Upper lobe of right lung (tissue), 1 donor: ENCODE data around the gene DLG5. TPM values are rescaled to one million over a fixed set of nuclear protein-coding genes. Genes with fewer than 3 reads are reported as not detected.

Source experiments
- ATAC-seq: fragments of 200-7000 bp; cut with Tn5 transposase; one replicate; pipeline ENCODE4 v1.9.1; 2020; ENCODE audit warnings: mild to moderate bottlenecking, moderate library complexity
- DNase-seq: peaks from one replicate; pipeline ENCODE4 v3.0.0-alpha.2; 2020
- H3K27ac ChIP-seq: fragments of 200-600 bp; one replicate; pipeline ENCODE4 v1.8.0; 2022
- H3K27me3 ChIP-seq: fragments of 200-600 bp; one replicate; pipeline ENCODE4 v1.8.0; 2022; ENCODE audit warnings: mild to moderate bottlenecking
- H3K36me3 ChIP-seq: fragments of 200-600 bp; one replicate; pipeline ENCODE4 v1.8.0; 2022
- H3K4me1 ChIP-seq: fragments of 200-600 bp; one replicate; pipeline ENCODE4 v1.8.0; 2022
- H3K4me3 ChIP-seq: fragments of 200-600 bp; one replicate; pipeline ENCODE4 v1.8.0; 2022; ENCODE audit warnings: mild to moderate bottlenecking
- H3K9me3 ChIP-seq: fragments of 200-600 bp; one replicate; pipeline ENCODE4 v1.8.0; 2022
- intact Hi-C: fragments of 100-400 bp; cut with DNase I; formaldehyde crosslinking; loops from one replicate; pipeline ENCODE4 v1.11.0; 2022
- total RNA-seq: library from RNA; stranded (reverse); fragmentation: NEBNext Ultra II Directional; extraction: Animal tissue kit (Norgen Biotek cat#: 25700); gene quantifications from one replicate; pipeline ENCODE4 v1.2.1, GENCODE V29; 2021
- TF ChIP-seq, protein P1 (sequence below): fragments of 200-600 bp; IDR thresholded peaks from one replicate; pipeline ENCODE4 v1.8.0; 2022; ENCODE audit warnings: antibody characterized with exemption
- donor health status: DM: no; HTN: yes; CAD: no; lungs with severe emphysema.

Gene DLG5
- total RNA-seq, 1 donor from 2014 or later: 19.3 TPM

DNA sequence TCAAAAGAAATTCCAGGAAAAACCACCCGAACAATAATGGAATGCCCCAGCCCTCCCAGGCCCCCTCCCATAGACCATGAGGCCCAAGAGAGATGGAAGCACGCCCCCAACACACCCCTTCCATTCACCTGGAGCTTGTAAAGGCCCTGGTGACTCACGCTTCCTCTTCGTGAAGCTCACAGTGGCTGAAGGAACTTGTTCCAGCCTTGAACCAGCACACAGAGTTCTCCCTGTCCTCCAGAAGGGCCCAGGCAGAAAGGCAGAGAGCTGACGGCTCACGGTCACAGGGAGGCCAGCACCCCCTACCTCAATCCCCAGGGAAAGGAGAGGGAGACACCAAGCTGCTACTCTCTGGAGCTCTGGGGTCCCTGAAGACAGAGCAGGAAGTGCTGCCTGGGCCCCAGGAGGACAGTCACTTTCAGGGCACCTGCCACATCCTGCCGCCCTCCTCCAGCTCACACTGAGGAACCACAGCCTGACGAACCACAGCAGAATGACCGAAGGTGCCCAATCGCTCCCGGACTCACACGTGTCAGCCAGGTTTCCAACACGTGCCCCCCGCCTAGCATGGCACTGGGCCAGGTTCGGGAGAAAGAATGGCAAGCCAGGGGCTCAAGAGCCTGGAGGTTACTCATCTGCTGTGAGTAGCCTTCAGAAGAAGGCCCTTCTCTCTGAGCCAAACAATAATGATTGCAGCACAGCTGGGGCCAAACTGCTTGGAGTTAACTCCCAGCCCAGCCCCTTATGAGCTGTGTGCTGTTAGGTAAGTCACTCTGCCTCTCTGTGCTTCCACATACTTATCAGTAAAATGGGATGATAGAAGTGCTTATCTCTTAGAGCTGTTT is 52.8 kb downstream of the DLG5 start:
- peak; percentile 55 for ATAC-seq
- no peaks in the 10 kb centered on the region for H3K27me3 ChIP-seq
- no peaks in the 10 kb centered on the region for H3K9me3 ChIP-seq
- intact Hi-C loops: no loop called here
- no peak overlapping the region for H3K4me3 ChIP-seq
- TF ChIP-seq, protein P1, sequence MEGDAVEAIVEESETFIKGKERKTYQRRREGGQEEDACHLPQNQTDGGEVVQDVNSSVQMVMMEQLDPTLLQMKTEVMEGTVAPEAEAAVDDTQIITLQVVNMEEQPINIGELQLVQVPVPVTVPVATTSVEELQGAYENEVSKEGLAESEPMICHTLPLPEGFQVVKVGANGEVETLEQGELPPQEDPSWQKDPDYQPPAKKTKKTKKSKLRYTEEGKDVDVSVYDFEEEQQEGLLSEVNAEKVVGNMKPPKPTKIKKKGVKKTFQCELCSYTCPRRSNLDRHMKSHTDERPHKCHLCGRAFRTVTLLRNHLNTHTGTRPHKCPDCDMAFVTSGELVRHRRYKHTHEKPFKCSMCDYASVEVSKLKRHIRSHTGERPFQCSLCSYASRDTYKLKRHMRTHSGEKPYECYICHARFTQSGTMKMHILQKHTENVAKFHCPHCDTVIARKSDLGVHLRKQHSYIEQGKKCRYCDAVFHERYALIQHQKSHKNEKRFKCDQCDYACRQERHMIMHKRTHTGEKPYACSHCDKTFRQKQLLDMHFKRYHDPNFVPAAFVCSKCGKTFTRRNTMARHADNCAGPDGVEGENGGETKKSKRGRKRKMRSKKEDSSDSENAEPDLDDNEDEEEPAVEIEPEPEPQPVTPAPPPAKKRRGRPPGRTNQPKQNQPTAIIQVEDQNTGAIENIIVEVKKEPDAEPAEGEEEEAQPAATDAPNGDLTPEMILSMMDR: no peak
- peaks cover 32% of the 10 kb centered on the region for H3K4me1 ChIP-seq
- DNase-seq: peak; percentile 74
- H3K27ac ChIP-seq: peak overlapping the region; percentile 26
- H3K36me3 ChIP-seq: no peaks in the 10 kb centered on the region

DNA sequence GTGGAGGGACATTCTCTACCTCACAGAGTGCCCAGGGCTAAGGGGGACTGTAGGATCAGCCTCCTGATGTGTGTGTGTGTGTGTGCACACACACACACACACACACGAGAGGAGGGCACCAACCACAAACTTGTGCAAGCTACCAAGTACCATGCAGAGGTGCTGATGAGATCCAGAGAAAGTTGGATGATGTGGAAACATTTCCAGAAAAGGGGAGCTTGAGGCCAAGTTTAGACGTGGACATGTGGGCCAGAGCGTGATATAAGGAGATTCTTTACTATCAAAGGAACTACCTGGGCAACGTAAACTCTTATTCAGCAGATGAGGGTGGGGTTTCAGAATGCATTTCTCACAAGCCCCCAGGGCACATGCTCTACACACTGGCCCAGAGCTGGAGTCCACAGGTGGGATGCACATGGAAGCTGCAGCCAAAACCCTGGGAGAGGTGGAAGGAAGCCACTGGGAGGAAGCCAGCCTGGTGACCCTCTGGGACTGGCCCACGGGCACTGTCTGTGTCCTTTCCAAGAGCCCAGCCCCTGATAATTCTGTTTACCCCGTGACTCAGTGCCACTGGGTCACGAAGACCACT is 53.5 kb downstream of the DLG5 start:
- peaks cover 25% of the 10 kb centered on the region for H3K4me1 ChIP-seq
- no peak for ATAC-seq

DNA sequence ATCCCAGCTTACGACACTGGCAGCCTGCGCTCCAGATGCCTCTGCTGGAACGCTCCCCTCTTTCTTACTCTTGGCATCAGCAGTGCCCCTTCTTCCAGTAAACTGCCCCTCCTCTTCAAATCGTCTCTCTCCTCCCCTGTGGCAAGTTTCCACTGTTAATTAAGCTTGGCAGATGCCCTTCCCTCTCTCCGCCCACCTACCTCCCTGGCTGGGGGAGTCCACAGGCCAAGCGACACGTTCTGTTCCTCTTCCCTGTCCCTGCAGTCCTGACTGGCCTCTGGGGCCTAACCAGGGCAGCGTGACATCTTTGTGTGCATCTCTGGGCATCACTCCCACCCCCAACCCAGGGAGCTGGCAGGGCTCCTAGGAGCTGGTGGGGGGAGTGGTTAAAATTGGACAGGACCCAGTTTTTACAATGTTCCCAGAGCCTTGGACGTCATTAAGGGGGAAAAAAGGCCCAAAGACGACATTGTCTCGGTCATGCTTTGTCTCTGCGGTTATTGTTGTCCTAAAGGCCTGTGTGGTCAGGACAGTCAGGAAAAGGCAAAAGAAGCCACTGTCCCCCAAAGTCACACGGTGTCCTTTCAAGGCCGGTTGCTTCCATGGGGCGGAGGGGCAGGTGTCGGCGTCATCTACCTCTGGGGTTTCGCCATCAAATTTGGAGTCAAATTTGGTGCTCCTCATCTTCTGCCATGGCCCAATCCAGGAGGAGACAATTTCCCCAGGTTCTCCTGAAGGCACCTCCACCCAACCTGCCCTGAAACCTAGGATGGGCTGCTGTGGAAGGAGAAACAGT is 54.2 kb downstream of the DLG5 start:
- intact Hi-C loops: no loop called here
- ATAC-seq (no peak), DNase-seq (no peak)
- Histone ChIP-seq H3K27me3 (no peaks in the 10 kb centered on the region), H3K4me3 (no peak overlapping the region), H3K9me3 (no peaks in the 10 kb centered on the region), H3K27ac (no peak overlapping the region), H3K4me1 (peaks cover 18% of the 10 kb centered on the region), H3K36me3 (no peaks in the 10 kb centered on the region)
- TF ChIP-seq, protein P1: no peak

More for the DNA sequence above, 53.5 kb downstream of the DLG5 start:
- no peak for DNase-seq
- TF ChIP-seq, protein P1: no peak
- no peaks in the 10 kb centered on the region for H3K27me3 ChIP-seq
- intact Hi-C loops: no loop called here
- H3K36me3 ChIP-seq: no peaks in the 10 kb centered on the region
- H3K9me3 ChIP-seq: no peaks in the 10 kb centered on the region
- no peak overlapping the region for H3K27ac ChIP-seq
- H3K4me3 ChIP-seq: no peak overlapping the region

DNA sequence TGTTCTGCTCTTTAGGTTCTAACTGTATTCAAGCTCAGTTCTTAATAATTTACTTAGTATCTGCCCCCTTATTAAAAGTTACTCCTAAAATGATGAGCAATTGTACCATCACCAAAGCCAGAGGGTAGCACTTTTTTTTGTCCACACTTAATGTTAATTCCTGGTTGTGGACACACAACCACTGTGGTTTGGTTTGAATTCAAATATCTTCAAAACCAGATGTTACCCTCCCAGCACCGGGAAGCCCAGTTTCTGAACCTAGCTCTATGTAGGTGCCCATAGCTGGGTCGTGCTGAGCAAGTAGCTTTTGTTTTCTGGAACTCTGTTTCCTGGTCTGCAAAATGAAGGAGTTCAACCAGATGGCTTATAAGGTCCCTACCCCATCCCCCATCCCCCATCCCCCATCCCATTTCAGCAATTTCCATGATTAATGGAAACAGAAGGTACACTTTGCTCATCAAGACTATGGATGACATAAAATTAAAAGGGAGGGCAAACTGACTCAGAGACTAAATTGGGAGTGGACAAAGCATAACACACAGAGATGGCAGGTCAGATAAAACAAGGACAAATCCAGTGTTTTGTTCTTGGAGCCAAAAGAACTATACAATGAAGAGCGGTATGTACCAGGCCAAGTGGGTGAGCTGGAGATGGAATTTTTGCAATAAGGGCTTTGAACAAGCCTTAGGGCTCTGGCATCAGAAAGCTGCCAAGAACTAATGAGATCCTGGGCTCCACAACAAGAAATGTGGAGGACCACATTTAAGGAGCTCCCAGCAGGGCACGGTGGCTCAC is 56.7 kb downstream of the DLG5 start:
- Histone ChIP-seq H3K27me3 (no peaks in the 10 kb centered on the region), H3K27ac (no peak overlapping the region), H3K9me3 (no peaks in the 10 kb centered on the region), H3K36me3 (no peaks in the 10 kb centered on the region), H3K4me1 (peaks cover 16% of the 10 kb centered on the region), H3K4me3 (no peak overlapping the region)
- intact Hi-C loops: no loop called here
- DNase-seq (no peak), ATAC-seq (no peak)
- TF ChIP-seq, protein P1: no peak

DNA sequence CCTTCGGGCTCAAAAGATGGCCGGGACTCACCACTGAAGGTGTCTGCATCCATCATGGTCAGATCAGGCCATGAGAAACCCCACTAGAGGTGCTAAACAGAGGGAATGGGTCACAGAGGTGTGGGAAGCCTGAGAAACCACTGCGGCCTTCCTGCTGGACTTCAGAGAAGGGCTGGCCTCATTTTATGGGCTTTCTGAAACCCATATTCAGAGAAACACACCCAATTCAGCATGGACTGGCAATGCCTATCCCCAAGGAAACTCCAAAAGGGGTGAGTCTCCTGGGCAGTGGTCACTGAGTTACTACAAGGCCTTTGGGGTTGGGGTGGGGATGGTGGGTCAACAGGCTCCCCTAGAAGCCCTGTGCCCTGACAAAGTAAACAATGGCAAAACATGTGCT is 58.0 kb downstream of the DLG5 start:
- H3K27me3 ChIP-seq: no peaks in the 10 kb centered on the region
- H3K4me3 ChIP-seq: no peak overlapping the region
- intact Hi-C loops: no loop called here
- no peaks in the 10 kb centered on the region for H3K36me3 ChIP-seq
- DNase-seq: no peak
- H3K4me1 ChIP-seq: peaks cover 5% of the 10 kb centered on the region
- no peaks in the 10 kb centered on the region for H3K9me3 ChIP-seq
- no peak overlapping the region for H3K27ac ChIP-seq
- ATAC-seq: no peak
- TF ChIP-seq, protein P1: no peak
